ENCODE results near the gene TMEM169. TPM values are rescaled to one million over a fixed set of nuclear protein-coding genes. Genes with fewer than 3 reads are reported as not detected.

The TMEM169 gene
- total RNA-seq, 1 donor from 2014 or later, result 11.8 TPM

DNA sequence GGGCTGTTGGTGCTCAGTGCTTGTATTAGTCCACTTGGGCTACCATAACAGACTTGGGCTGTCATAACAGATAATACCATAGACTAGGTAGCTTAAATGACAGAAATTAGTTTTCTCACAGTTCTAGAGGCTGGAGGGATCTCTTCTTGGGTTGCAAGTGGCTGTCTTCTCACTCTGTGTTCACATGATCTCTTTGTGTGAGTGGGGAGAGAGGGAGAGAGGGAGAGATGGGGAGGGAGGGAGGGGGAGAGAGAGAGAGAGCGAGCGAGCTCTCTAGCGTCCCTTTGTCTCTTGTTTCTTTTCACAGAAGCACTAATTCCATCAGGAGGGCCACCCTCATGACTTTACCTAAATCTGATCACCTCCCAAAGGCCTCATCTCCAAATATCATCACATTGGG, 23.0 kb downstream of the TMEM169 start:
- no peak for DNase-seq (ENCODE audit: low read depth)

DNA sequence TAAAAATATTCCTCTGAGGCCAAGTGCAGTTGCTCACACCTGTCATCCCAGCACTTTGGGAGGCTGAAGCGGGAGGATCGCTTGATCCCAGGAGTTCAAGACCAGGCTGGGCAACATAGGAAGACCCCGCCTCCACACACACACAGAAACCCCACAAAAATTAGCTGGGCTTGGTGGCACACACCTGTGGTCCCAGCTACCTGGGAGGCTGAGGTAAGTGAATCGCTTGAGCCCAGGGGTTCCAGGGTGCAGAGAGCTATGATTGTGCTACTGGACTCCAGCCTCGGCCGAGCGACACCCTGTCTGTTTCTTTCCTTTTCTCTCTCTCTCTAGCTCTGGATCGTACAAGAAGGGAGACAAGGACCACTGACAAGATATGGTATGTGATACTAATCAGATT, 25.6 kb downstream of the TMEM169 start:
- DNase-seq (ENCODE audit: low read depth), result no peak

DNA sequence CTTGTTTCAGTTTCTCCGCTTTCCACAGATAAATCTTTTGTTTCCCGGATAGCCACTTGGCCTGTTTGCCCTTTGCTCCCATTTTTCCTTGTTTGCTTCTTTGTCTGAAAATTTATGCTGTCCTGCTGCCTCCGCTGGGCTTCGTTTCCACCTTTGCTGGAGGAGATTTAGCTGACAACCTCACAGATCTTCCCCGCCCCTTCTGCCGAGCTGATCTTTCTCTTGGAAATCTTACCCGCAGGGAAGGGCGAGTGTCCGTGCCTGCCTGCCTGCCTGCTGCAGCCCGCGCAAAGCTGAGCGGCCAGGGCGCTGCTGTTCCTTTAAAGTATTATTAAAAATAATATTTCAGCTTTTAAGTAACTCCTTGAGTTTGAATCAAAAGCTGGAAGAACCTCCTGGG, 26.0 kb downstream of the TMEM169 start:
- no peak for DNase-seq (ENCODE audit: low read depth)

DNA sequence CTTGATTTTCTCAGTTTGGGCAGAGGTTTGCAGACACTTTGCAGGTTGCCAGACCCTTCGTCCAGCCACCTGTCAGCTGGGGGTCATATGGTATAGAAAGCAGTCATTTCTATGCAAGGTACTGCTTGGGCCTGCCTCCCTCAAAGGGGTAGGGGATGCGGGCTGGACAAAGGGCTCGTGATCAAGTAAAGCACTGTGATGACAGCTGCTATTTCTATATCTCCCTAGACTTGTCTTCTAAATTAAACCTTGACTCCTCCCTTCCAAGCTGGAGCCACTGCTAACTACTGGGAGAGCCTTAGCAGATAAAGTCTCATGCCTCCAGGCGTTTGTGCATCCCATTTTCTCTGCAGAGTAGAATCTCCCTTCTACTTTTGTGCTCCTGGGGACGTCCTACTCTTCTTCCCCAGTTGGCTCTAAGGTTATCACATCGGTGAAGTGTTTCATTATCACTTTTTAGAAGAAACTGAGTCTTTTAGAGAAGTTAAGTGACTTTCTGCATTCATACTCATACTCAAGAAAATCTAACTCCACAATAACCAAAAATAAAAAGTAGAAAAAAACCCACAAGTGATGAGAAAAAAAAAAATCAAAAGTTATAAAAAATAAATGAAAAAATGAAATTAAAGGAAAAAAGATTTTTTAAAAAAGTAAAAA, 26.7 kb downstream of the TMEM169 start:
- DNase-seq (ENCODE audit: low read depth), result no peak

DNA sequence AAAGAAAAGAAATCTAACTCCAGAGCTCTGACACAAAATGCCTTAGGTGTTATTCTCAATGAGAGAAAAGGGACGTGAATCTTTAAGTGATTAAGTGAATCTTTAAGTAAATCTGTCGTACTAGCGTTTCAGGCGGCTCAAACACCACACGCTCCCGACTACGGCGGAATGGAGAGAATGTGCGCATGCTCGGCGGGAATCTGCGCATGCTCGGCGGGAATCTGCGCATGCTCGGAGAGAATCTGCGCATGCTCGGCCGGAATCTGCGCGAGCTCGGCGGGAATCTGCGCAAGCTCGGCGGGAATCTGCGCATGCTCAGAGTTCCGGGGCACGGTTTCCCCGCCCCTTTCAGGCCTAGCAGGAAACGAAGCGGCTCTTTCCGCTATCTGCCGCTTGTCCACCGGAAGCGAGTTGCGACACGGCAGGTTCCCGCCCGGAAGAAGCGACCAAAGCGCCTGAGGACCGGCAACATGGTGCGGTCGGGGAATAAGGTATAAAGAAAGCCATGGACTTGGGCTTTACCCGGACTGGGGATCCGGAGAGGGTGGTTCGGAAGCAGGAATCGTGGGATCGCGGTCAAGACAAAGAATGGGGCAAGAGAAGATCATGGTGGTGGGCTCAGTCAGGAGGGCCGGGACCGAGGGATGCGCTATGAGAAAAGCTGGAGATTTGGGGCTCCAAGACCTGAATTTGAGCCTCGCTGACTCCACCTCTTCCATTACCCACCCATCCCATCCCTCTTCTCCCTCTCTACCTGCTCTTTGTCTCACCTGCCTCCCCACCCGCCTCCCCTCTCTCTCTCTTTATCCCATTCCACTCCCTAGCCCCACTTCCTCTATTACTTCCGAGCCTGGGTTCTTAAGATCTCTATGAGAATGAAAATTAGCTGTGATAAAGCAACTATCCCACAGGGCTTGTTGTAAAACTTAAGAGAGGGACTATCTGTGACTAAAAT, 27.5 kb downstream of the TMEM169 start, which contains the start of gene XRCC5:
Gene XRCC5 (plus strand): TSS at position 382 of the 955 bp plus-strand sequence. CDS start 89 bp downstream, at position 471.
- peak; percentile 92 for DNase-seq (ENCODE audit: low read depth)

DNA sequence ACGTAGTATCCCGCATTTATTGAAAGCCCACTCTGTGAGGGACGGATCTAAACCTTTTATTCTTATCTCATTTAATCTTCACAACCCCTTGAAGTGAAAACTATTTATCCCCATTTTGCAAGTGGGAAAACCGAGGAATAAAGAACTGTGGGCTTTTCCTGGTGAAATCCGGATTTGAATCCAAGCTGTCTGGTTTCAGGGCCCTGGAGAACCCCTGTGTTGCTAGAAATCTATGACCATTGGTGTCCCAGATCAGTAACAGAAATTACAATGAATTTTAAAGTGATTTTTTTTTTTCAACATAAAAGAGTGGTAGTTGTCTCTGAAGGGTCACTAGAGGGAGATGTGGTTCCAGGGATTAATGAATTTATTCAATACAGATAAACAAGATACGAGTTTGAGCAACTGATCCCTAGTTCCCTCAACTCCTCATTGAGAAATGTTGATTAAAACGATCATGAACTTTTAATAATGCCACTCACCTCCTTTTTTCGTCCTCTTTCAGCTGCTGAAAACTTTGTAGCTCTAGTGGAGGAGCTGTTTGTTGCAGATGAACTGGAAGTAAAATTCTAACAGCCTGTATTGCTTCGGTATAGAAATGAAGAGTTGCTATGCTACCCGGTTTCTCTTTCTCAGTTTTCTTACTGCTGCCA, 28.4 kb downstream of the TMEM169 start:
- peak; percentile 70 for DNase-seq (ENCODE audit: low read depth)

DNA sequence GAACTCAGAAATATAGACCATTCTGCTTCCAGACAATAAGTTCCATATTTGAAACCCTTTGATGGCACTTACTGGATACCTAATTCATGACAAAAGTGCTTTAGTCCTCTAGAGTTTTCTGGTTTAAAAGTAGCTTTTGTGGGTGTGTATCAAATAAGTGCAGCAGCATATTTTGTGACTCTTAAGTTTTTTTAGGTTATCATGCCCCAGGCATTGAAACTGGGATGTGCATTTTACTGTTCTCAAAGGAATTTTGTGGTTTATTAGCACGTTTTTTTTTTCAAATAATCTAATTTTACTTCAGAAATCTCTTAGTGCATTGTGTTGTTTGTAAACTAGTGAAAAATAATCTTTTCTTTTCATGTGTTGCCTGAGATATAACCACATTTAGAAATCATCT, 28.9 kb downstream of the TMEM169 start:
- no peak for DNase-seq (ENCODE audit: low read depth)

DNA sequence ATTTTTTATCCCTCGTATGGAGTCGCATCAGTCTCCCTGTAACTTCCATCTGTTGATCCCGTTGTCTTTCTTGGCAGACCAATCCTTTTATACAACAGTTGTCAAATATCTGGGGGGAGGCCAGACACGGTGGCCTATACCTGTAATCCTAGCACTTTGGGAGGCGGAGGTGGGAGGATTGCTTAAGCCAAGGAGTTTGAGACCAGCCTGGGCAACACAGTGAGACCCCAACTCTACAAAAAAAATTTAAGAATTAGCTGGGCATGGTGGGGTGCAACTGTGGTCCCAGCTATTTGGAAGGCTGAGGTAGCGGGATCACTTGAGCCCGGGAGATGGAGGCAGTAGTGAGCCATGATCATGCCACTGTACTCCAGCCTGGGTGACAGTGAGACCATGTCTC, 29.4 kb downstream of the TMEM169 start:
- DNase-seq (ENCODE audit: low read depth), result no peak

DNA sequence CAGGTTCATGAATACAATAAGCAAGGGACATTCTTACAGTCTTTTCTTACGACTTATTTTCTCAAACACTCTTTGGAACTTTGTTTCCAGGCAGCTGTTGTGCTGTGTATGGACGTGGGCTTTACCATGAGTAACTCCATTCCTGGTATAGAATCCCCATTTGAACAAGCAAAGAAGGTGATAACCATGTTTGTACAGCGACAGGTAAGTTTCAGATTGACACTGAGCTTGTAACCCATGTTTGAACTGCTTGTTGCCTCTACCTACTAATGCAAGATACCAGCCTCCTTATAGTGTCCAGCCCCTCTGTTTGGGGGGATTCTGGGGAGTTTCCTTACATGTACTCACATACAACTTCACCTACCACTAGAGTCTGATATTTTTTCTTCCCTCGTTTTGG, 31.2 kb downstream of the TMEM169 start:
- DNase-seq (ENCODE audit: low read depth), result no peak

DNA sequence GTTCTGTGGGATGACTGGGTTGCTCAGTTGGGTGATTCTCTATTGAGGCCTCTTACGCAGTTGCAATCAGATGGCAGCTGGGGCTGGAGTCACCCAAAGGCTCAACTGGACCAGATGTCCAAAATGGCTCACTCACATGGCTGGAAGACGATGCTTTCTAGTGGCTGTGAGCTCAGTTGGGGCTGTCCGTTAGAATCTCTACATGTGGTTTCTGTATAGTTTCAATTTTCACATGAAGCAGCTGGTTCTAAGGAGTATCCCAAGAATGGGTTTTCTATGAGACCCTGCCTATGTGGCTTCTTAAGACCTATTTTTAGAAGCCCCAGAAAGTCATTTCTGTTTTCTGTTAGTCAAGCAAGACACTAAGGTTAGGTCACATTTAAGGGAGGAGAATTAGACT, 31.9 kb downstream of the TMEM169 start:
- no peak for DNase-seq (ENCODE audit: low read depth)

DNA sequence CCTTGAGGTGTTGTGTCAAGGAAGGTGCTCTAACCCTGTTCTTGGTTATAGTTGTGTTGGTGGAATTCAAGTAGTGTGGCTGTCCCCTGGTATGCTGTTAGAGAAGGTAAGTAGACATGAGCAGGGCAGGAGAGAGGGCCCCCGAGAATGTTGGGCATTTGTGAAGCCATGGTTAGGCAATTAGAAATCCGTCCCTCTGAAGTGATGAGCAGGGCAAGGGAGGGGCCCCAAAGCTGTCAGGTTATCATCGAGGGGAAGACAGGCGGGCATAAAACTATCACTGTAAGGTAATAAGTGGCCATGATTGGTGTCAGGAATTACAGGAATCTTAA, 32.6 kb downstream of the TMEM169 start:
- DNase-seq (ENCODE audit: low read depth), result no peak

DNA sequence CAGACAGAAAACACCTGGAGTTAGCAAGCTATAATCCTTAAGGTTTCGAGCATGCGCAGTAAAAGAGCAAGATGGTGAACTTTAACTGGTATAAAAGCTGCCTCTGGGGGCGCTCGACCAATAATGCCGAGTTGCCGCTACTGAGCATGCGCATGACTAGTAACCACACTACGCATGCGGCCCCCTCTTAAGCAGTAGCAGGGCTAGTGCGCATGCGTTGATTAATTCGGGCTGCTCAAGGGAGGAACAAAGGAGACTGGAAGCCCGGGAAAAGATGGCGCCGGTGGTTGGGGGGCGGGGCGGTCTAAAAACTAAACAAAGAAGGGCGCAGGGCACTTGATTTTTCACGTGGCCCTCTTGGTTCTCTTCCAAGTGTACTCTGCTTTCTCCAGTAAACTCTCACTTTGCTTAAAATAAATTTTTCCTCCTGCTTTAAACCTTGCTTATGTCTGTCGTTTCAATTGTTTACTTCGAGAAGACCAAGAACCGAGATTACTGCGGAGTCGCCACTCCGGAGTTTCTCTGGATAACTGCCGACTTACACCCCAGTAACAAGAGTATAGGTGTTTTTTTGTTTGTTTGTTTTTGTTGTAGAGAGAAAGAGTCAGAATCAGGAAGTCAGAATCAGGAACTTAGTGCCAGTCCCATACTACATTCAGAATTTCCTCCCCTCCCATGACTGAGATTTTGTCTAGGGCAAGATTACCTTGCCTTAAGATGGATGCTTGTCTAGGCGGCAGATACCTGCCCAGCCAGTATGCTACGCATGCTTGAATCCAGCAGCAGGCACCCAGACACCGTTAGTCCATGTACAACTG, 33.2 kb downstream of the TMEM169 start:
- peak; percentile 98 for DNase-seq (ENCODE audit: low read depth)

DNA sequence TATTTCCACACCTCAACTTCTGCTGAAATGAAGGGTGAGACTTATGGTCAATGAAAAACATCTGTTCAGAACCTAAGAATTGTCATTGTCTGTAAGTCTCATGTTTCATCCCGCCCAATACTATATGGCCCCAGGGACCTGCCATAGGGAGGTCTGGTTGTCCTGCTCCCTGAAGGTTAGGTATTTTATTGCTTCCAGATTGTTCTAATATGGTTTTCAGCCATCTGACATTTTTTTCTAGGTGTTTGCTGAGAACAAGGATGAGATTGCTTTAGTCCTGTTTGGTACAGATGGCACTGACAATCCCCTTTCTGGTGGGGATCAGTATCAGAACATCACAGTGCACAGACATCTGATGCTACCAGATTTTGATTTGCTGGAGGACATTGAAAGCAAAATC, 34.7 kb downstream of the TMEM169 start:
- no peak for DNase-seq (ENCODE audit: low read depth)

DNA sequence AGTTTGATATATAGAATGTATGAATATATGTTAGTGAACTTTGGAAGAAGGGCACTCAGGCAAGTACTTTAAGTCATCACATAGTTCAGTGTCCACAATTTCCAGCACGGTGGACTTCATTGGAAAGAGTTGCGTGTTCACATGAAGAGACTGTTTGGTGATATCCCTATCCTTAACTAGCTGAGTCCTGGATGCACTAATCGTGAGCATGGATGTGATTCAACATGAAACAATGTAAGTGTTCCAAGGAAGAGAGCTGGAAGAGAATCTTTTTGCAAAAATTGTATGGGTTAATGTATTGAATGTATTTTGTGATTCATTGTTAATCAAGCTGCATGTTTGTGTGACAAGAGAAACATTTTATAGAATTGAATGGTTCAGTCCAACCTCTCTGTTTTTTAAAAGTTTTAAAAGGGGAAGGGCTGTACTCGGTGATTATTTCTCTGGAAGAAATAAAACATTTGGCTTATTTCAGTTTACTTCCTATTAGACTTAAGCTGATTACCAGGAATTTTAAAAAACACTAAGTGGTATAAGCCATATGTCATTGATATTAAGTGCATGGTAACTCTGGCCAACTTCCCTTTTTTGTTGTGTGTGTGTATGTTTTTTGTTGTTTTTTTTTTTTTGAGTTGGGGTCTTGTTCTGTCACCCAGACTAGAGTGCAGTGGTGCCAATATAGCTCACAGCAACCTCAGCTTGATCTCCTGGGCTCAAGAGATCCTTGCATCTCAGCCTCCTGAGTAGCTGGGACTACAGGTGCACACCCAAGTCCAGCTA, 36.0 kb downstream of the TMEM169 start:
- no peak for DNase-seq (ENCODE audit: low read depth)

DNA sequence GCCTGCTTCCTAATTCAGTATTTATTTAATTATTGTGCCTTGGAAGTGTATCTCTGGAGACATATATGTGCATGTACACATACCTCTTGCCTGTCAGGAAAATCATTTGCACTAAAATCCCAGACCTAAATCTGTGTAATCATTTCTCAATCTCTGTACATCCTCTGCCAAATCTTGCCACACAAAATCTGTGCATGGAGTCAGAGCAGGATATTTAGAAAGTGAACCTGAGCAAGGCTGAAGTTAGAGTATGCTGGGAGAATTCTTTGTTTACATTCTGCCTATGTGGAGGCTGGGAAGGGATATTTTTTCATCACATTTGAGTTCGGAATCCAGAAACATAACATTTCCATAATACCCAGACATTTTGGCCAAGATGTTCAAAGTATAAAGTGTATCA, 36.8 kb downstream of the TMEM169 start:
- DNase-seq (ENCODE audit: low read depth), result no peak

DNA sequence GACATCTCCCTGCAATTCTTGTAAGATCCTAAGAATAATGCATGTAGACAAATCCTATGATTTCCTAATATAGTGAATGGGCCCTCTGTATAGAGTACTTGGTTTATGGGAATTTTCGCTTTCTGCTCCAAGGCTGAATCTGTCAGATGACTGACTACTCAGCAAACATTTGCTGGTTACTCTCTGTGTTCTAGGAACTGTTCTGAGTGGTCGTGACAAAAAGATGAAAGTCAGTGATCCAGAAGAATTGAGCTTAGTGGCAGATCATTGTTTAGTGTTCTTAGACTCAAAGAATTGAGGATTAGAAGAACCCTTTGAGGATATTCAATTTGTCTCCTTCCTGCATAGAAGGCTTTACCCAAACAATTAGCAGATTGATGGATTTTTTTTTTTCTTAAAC, 37.4 kb downstream of the TMEM169 start:
- no peak for DNase-seq (ENCODE audit: low read depth)

DNA sequence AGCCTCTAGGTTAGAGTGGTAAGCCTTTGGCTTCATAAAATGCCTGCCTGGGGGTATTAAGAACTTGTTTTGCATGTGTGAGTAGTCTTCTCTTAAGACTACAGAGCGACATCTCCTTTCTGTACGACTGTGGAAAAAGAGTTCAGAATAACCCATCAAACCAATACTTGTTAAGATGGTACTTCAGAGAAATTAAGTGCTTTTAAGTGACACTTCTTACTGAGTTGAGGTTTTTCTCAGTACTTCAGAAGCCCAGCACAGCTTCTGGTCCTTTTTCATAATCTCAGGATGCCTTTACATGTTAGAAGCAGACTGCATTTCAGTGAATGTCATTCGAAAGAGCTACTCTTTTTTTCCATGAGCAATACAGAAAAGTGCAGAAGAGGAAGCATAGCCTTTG, 38.3 kb downstream of the TMEM169 start:
- DNase-seq (ENCODE audit: low read depth), result no peak

DNA sequence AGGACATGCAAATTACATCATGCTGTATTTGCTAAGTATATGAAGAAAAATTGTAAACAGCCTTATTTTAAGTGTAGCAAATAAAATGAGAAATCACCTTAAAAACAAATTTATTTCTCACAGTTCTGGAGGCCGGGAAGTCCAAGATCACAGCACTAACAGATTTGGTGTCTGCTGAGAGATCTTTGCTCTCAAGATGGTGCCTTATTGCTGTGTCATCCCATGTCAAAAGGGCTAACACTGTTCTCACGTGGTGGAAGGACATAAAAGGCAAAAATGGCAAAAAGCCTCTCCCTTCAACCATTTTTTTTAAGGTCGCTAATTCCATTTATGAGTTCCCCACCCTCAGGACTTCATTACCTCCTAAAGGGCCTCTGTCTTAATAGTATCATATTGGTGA, 39.5 kb downstream of the TMEM169 start:
- no peak for DNase-seq (ENCODE audit: low read depth)

DNA sequence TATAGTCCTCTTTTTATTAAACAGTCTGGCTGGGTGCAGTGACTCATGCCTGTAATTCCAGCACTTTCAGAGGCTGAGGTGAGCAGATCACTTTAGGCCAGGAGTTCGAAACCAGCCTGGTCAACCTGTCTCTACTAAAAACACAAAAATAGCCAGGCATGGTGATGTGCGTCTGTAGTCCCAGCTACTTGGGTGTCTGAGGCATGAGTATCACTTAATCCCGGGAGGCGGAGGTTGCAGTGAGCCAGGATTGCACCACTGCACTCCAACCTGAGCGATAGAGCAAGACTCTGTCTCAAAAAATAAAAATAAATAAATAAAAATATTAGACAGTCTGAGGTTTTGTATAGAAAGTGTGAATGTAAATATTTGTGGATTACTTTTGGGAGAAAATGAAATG, 45.2 kb downstream of the TMEM169 start:
- DNase-seq (ENCODE audit: low read depth), result no peak

DNA sequence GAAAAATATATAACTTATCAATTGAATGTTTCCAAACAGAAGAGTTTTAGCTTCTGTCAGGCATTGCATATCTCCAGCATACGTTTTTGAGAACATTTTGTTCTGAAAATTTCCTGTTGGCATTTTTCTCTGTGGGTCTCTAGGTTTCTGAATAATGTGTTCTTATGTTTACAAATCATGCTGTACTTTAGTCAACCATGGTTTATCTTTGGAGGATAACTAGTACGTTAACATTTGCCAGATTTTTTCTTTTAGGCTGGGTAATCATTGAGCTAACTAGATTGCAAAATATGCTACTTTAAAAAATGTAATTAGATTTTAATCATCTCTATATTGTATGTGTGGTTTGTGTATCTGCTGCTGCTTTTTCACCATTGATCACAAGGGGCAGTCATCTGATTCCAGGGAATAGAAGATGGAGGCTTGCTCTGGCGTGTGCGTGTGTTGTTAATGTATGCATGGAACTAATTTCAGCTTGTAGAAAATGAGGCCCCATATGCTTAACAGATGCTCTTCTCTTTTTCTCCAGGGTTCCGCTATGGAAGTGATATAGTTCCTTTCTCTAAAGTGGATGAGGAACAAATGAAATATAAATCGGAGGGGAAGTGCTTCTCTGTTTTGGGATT, 48.7 kb downstream of the TMEM169 start:
- no peak for DNase-seq (ENCODE audit: low read depth)
